22Rv1 (cell line): ENCODE measurements around the gene GNAI1.

ENCODE experiments used
- H3K27ac ChIP-seq: fragments of 450-650 bp; 2 replicates; pipeline ENCODE4 v1.5.1; 2017
- CTCF ChIP-seq: fragments of 450-650 bp; IDR thresholded peaks from 2 replicates; pipeline ENCODE4 v1.5.1; 2017; ENCODE audit warnings: mild to moderate bottlenecking
- ZFX ChIP-seq: fragments of 450-650 bp; IDR thresholded peaks from 2 replicates; pipeline ENCODE4 v1.6.1; 2017; ENCODE audit warnings: antibody characterized with exemption, borderline replicate concordance

The GNAI1 gene

DNA sequence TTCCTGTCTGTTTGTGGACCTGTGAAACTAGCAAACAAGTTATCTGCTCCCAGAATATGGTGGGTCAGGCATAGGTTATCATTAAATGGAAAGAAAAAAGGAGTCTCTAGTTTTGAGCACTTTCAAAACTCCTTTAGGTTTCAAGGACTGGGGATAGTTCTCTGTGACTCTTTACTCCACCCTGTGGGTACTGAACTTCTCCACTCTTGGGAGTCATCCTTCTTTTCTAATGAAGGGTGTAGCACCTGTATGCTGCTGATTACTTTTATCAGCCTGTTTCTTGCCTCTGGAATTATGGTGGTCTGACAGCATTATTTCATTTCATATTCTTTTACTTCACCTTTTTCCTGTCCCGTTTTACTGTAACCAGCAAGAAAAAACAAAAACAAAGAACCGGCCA, 6.7 kb downstream of the GNAI1 start:
- TF ChIP-seq CTCF (no peak), ZFX (no peak)
- no peak overlapping the region for H3K27ac ChIP-seq

DNA sequence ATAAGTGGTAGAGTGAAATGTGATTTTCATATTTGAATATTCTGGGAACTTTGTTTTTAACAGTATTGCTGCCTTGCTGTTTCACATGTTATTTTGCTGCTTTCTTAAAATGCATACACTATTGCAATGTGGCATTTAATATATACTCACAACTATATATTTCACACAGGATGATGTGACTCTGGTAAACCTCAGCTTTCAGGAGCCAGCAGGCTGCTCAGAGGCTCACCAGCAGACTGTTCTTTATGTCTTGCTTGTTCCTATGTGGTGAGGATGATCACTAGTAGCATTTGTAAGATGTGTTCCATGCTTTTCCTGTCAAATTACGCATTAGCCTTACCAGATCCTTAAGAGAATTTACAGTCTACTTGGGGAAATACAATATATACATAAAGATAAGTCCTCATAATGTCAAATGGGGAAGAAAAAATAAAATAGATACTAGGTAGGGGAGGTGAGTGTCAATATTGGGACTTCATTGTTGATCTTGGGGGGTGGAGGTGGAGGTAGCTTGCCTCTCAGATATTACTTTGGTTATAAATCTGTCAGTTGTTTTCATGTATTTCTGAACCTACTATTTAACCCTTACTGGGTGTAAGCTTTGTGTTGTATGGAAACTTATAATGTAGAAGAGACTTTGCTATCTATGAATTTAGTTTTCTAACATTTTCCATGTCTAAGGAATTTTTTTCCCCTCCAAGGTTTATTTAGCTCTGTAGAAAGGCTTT, 8.4 kb downstream of the GNAI1 start:
- no peak for TF ChIP-seq ZFX
- TF ChIP-seq CTCF: no peak
- H3K27ac ChIP-seq: no peak overlapping the region

GRCh38 chr7:80145780-80146422, 11.3 kb downstream of the GNAI1 start:
- no peak overlapping the region for H3K27ac ChIP-seq
- TF ChIP-seq ZFX: no peak
- TF ChIP-seq CTCF: no peak

DNA sequence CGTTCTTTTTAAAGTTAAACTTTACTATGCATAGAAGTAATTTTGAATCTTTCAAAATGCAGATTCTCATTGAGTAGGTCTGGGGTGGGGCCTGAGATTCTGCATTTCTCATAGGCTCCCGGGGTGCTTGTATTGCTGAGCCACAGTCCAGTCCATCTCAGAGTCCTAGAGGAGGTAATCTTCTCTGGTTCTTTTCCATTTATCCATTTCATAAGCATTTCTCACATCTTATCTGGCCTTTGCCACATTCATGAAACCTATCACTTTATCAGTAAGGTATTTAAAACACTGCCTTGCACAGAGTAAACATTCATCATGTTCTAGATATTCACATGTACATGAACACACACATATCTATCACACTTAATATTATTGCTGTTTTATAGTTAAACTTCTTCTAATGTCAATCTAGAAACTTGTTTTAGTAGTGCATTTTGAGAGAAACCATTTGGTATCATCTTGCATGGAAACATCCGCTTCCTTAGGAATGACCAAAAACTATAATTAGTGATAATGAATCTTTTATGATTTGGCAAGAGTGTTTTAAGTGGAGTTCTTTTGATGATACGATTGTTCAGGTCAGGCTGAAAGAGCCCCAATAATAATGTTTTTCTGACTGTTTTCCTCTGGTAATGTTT, 12.0 kb downstream of the GNAI1 start:
- TF ChIP-seq ZFX: no peak
- TF ChIP-seq CTCF: no peak
- H3K27ac ChIP-seq: no peak overlapping the region

DNA sequence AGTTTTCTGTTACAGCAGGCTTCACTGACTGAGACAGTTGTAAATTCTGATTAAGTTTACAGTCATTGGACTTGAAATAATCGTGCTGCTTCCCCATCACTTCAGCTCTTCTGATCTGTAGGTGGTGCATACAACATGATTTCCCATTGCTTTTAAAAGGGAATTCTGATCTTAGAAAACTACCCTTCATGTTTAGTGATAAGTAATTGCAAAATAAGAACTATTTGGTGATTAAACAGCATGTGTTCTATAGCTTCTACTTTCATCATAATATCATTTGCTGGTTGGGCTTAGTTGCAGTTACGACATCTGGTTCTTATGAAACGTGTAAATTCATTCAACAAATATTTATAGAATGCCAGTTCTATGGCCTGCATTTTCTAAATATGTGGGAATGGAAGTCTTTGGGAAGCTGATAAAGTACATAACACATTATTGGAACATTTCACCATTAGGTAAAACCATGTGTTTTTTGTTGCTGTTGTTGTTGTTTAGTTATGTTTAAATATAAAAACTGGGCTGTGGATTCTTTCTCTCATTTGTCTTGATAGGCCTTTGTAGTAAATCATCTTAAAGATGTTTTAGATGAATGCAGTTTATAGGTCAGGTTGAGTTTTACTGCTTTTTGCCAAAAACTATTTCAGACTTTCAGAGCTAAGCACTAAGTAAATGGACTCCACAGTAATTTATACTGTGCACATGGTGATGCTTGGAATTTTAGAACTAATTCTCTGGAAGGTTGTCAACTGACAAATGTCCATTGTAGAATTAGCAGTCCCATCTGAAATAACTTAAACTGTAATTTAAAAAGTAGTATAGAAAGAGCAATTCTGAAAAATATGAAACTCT, 13.1 kb downstream of the GNAI1 start:
- no peak for TF ChIP-seq CTCF
- TF ChIP-seq ZFX: no peak
- H3K27ac ChIP-seq: no peak overlapping the region

DNA sequence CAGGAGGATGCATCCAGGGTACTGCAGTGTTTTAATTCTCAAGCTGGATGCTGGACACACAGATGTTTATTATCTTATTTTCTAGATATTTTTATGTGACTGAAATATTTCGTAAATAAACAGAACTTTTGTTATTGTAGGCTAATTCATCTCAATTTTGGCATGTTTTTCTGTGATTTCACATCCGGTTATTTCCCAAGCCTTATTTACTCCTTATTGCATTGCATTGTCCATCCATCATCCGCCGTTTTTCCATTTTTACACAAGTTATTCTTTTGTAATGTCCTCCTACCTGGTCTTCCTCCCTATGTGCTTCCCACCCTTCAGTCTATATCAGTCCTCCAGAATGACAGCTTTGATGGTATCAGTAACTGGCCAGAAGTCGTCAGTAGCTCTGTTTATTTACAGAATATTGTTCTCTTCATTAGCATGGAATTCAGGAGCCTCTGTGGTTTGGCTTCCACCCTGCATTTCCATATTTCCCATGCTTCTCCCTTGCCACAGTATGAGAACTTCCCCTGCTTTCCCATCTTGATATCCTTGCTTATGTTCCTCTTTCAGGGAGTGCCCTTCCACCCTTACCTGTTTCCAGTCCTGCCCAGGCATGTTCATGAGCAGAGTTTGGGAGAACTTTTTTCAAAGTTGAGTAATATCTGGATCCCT, 16.1 kb downstream of the GNAI1 start:
- H3K27ac ChIP-seq: no peak overlapping the region
- TF ChIP-seq ZFX: no peak
- TF ChIP-seq CTCF: no peak
